GM18951 (cell line): ENCODE data around the gene HIPK3.
"Not testable (repeated sequence)": the region's sequence is repeated elsewhere in the genome, so short reads cannot be mapped to it uniquely, and the experiment has no call there.

Experiments used
- POLR2A ChIP-seq: IDR thresholded peaks from 4 replicates; pipeline ENCODE4 v1.6.1; 2011; ENCODE audit warnings: mild to moderate bottlenecking; ENCODE audit not compliant: insufficient read length, insufficient read depth; ENCODE audit errors: extremely low read depth
- in situ Hi-C: fragments of 300-500 bp; cut with MboI; formaldehyde crosslinking; loops from one replicate; pipeline ENCODE4 v1.12.0; 2022; ENCODE audit warnings: low sequenced_read_pairs, mixed read lengths, inconsistent platforms; ENCODE audit not compliant: unreplicated experiment

Gene HIPK3

DNA sequence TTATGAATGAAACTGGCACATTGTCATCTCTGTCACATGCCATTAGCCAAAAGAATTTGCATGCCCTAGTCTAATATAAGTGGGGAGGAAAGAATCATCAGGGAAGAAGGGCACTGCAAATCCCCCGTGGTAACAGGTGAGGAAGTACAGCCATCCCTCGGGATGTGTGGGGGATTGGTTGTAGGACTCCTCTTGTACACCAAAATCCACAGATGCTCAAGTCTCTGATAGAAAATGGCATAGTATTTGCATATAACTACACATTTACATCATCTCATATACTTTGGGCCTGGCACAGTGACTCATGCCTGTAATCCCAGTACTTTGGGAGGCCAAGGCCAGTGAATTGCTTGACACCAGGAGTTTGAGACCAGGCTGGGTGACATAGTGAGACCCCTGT lies 109.7 kb downstream of the HIPK3 start:
- no peak for TF ChIP-seq POLR2A
- in situ Hi-C loops = no loop called here

DNA sequence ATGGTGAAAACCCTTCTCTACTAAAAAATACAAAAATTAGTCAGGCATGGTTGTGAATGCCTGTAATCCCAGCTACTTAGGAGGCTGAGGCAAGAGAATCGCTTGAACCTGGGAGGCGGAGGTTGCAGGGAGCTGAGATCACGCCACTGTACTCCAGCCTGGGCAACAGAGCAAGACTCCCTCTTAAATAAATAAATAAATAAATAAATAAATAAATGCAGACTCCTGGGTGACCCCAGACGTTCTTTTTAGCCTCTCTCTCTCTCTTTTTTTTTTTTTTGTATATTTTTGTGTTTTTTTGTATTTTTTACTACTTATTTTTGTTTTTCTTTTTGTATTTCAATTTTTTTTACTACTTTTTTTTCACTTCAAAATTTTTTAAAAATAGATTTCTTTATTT lies 111.3 kb downstream of the HIPK3 start:
- in situ Hi-C loops = not testable (repeated sequence)

DNA sequence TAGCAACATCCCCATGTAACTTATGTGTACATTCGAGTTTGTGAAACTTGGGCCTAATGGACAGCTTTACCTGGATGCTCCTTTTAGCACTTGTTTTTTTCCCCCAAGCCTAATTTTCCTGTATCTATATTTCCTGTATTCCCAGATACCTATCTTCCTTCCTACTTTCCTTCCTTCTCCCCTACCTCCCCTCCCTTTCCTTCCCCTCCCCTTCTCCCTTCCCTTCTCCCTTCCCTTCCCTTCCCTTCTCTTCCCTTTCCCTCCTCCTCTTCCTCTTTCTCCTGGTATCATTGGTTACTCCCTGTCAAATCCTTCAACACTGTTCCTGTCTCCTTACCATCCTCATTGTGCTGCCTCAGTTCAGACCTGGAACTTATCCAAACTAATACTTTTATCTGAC lies 111.8 kb downstream of the HIPK3 start:
- in situ Hi-C loops = no loop called here
- no peak for TF ChIP-seq POLR2A

DNA sequence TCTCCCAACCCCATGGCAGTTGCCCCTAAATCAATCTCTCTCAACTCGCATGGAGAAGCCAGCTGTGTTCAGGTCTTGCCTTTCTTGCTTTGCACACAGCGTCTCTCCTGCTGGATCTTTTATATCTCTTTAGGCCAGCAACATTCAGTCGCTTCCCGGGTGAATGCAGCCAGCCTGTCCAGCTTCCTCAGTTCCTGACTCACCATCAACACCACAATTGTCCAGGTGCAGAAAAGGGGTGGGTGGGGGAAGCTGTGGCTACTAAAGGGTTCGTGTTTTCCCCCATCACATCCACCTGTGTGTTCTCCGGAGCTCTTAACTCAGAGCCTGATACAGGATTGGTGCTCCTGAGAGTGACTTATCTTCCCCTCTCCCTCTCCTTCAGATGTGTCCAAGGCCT lies 116.5 kb downstream of the HIPK3 start:
- in situ Hi-C loops = no loop called here
- no peak for TF ChIP-seq POLR2A

DNA sequence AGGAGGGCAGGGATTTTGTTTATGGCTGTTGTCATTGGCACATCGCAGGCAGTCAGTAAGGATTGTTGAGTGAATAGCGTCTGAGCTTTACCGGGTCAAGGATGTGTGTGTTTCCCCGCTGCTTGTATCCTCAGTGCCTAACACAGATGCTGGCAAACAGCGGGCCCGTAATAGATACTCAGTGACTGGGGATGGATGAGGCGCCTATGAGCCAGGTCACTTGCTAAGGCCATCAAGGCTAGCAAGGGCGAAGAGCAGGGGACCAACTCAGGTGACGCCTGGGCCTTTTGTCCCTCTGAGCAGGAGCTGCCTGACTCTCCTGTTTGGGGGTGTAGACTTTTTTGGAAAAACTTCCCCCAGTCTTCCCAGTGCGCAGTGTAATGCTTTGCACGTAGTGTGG lies 118.1 kb downstream of the HIPK3 start:
- TF ChIP-seq POLR2A = no peak
- in situ Hi-C loops = no loop called here

DNA sequence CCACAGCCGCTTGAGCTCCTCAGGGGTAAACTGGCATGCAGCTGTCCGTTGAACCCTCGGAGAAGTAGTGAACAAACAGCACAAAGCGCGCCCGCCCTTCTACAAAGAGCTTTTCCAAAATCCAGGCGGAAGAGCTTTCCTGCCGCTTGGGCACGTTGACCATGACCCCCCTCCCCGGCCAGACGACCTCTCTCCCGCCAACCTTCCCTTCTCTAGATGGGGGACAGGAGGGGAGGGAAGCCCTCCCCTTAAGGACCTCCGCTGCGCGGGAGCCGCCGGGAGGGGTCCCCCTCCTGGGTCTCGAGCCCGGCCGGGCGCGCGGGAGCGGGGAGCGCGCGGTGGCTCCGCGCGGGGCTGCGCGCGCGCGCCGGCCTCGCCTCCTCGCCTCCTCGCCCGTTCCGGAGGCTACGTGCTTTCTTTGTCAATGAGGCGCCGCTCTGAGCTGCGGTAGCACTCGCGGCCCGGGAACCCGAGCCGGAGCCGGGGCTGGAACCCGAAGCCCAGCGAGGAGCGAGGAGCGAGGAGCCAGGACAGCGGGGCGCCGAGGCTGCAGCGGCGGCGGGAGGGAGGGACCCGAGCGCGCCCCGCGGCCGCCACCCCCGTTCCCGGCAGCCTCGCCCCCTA lies 118.6 kb downstream of the HIPK3 start, which contains the start of gene KIAA1549L:
TSS of gene KIAA1549L (plus strand) at position 421 of the 624 bp plus-strand sequence.
- no peak for TF ChIP-seq POLR2A
- in situ Hi-C loops = no loop called here

DNA sequence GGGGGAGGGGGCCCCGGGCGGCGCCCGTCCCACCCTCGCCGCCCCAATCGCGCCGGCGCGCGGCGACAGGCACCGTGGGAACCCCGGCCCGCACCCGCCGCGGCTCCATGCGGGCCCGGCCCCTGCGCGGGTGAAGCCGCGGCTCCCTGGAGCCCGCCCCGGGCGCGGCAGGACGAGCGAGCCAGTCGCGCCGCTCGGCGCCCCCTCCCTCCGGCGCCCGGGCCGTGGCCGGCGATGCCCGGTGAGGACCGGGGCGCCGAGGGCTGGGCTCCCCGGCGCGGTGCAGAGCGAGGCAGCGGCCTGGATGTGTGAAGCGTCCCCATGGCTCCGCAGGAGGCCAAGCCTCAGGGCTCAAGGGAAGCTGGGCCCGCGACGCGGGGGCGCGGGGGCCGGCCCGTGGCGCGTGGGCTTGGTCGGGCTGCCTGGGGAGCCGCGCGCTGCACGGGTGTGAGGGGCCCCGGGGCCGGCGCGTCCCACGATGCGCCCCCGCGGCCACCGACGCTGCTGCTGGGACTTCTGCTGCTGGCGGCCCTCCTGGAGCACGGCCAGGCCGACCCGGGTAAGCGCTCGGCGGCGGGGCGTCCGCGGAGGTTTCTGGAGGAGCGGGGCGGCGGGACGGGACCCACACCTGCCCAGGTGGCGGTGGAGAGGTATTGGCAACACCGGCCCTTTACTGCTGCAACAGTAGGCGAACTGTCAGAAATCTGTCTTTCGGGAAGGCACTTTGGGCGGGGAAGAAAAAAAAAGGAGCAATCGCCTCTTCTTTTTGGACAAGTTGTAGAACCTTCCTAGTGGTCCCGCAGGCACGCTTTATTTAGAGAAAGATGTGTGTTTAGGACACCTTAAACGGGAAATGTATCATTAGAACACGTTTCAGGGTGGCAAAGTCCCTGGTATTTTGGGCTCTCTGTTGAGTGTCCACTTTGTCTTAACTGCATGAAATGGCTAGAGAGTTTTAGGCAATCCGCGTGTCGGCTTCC lies 119.4 kb downstream of the HIPK3 start:
- in situ Hi-C loops = no loop called here
- TF ChIP-seq POLR2A = no peak

DNA sequence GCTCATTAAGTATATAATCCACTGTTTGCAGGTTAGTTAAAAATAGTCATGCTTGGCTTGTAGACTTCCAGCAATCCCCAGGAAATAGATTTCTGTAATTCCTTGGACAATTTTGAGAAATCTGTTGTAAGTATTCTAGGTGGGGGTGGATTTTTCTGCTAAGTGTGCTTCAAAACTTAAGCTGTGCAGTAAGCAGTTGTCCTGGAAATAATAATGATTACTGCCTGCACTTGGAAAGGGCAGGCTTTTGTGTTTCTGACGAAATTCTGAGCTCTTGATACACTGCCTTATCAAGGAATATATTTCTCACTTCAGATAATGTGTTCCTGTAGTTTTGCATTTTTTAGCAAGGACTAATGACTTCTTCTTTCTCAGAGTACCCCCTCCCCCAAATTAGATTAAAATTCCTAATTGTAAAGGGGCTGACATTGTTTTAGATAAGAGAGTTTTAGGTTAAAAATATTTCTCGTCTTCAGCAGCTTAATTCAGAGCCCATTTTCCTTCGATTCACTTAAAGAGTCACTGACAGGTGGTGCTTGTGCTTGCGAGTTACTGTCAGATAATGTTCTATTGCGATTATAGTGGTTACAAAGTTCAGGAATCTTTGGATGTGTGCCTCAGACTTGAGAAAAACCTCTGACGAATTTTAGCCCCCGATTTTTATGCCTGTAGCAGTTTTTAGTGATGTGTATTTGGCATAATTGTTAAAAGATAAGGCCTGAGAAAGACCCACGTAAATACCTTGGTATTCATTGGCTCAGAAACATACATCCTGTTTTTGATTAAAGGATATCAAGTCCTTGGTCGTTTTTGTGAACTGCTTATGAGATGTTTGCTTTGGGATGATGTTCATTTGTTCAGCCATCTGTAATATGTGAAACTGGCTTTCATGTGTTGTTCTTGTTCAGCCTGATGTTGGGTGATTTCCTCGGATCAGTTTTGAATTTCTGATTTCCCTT lies 120.5 kb downstream of the HIPK3 start:
- no peak for TF ChIP-seq POLR2A
- in situ Hi-C loops = no loop called here

DNA sequence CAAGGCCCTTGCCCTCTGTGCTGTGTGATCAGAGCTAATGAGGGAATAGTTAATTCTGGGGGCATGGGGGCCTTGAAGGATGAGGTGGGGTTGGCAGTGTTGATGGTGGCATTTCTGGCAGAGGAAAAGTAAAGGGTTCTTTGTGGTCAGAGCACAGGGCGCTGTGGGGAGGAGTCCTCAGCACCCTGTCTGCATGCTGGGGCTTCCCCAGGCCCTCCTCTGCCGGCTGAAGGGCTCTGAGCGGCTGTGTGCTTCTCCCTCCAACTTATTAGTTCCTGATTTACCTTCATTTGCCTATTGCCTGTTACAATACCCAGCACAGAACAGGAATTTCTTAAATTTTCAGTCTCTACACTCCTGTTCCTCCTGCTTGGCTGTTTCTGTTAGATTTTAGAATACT lies 122.8 kb downstream of the HIPK3 start:
- TF ChIP-seq POLR2A = no peak
- in situ Hi-C loops = no loop called here

DNA sequence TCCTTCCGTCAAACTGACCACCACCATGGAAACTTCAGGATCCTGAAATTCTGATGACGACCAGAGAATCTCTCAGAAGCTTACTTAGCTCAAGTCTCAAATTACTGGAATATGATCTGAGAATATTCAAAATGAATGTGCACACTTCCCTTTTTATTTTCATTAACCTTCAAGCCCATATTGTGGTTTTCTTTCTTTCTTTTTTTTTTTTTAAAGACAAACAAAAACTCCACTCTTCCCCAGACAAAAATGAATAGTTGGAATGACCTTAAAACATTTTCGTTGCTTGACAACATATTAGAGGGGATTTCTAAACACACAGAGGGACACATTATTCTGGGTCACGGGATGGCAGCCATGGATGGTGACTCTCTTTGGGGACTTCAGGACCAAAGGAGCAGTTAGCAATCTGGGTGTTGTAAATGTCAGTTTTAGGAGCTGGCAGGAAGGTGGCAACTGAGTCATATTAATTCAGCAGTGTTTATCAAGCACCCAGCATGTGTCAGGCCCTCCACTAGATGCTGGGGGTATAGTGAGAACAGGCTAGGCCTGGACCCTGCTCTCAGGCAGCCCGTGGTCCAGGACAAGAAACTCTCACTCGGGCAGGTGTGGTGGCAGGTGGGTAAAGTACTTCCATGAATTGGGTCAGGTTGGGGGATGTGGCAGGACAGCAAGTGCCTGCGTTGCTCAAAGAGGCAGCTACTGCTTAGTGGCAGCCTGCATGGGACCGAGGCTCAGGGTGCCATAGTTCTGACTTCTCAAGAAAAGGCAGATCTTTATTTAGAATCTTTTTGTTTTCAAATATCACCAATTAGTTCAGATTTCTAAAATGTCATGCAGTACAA lies 126.1 kb downstream of the HIPK3 start:
- in situ Hi-C loops = no loop called here

DNA sequence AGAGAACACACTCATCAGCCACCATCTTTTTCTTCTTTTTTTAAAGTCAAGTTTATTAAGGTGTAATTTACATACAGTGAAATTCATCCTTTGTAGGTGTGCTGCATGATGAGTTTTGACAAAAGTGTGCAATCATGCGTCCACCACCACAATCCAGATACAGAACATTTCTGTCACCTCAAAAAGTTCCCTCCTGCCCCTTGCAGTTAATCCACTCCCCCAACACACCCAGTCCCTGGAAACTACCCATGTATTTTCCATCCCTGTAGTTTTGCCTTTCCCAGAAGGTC lies 126.7 kb downstream of the HIPK3 start:
- in situ Hi-C loops = no loop called here
- TF ChIP-seq POLR2A = no peak

More for the DNA sequence above, 126.1 kb downstream of the HIPK3 start:
- TF ChIP-seq POLR2A = no peak

DNA sequence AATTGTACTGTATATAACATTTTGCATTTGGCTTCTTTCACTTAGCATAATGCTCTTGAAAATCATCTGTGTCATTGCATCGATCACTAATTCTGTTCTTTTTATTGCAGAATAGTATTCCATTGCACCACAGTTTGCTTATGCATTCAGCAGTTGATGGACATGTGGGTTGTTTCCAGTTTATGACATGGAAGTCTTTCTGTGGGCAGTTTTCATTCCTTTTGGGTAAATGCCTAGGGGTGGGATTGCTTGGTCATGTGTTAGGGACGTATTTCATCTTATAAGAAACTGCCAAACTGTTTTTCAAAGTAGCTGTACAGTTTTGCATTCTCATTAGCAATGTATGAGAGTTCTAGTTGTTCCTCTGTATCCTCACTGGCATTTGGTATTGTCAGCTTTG lies 127.0 kb downstream of the HIPK3 start:
- no peak for TF ChIP-seq POLR2A
- in situ Hi-C loops = no loop called here
